Uterus (tissue), 2 donors: ENCODE results near the gene SSB.

ENCODE experiments used
- POLR2A ChIP-seq, 2 donors: fragments of 450-650 bp; IDR thresholded peaks; one replicate each; pipeline ENCODE4 v1.6.1; 2016; ENCODE audit warnings: antibody characterized with exemption in 2 of 2, mild to moderate bottlenecking in 1 of 2, moderate library complexity in 1 of 2
- TF ChIP-seq, protein P1 (sequence below), 4 experiments: fragments of 200-600 bp in 2 of 4; fragments of 450-650 bp in 2 of 4; sonication (generic) in 2 of 4; IDR thresholded peaks; one replicate each; pipeline ENCODE4 v1.5.1; 2016 to 2019; ENCODE audit warnings: antibody characterized with exemption in 4 of 4, mild to moderate bottlenecking in 2 of 4, moderate library complexity in 1 of 4

DNA sequence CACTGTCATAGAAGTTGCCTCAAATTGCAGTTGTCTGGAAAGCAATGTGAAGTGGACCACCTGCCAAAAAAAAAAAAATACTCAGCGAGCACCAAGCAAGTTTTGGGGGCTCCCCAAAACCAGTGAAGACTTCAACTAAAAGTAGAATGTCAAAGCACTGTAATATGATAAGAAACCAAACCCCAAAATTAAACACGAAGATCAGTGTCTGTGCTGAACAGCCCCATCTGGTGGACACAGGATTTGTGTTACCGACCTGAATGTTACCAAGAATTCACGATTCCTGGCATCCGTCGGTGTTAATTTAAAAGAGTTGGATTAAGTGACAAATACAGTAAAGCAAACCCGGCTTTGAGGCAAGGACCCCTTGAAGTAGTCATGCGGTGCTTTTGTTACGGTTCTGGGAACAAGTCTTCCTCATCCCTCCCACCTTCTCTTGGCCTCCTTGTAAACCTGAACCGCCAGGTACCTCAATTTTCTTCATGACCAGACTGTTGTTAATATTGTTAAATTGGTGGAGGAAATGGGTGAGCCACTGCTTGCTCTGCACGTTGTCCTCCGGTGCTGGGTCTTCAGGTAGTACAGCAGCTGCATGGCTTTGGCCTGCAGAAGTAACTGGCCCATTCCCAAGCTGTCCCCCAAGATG is 31.3 kb upstream of the SSB start:
- TF ChIP-seq, protein P1, sequence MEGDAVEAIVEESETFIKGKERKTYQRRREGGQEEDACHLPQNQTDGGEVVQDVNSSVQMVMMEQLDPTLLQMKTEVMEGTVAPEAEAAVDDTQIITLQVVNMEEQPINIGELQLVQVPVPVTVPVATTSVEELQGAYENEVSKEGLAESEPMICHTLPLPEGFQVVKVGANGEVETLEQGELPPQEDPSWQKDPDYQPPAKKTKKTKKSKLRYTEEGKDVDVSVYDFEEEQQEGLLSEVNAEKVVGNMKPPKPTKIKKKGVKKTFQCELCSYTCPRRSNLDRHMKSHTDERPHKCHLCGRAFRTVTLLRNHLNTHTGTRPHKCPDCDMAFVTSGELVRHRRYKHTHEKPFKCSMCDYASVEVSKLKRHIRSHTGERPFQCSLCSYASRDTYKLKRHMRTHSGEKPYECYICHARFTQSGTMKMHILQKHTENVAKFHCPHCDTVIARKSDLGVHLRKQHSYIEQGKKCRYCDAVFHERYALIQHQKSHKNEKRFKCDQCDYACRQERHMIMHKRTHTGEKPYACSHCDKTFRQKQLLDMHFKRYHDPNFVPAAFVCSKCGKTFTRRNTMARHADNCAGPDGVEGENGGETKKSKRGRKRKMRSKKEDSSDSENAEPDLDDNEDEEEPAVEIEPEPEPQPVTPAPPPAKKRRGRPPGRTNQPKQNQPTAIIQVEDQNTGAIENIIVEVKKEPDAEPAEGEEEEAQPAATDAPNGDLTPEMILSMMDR (IDR thresholded peaks at IDR 0.05), result peak; percentile 51 to 61 (median 56)
- no peak for TF ChIP-seq POLR2A (IDR thresholded peaks at IDR 0.05)
